Measurements from ENCODE around the gene MARVELD3.

Gene MARVELD3

DNA sequence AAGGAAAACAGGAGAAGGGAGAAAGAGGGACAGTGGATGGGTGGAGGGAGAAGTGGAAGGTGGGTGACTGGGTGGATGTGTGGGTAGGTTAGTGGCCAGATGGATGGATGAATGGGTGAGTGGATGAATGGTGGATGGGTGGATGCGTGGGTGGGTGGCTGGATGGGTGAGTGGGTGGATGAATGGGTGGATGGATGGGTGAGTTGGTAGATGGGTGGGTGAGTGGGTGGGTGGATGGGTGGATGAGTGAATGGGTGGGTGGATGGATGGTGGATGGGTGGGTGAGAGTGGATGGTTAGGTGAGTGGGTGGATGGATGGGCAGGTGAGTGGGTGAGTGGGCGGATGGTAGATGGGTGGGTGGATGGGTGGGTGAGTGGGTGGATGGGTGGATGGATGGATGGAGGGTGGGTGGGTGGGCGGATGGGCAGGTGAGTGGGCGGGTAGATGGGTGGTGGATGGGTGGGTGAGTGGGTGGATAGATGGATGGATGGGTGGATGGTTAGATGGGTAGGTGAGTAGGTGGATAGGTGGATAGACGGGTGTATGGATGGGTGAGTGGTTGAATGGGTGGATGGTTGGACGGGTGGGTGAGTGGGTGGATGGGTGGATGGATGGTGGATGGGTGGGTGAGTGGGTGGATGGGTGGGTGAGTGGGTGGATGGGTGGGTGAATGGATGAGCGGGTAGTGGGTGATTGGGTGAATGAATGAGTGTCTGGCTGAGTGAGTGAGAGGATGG is 702 bp upstream of the MARVELD3 start:
- no peak for DNase-seq

DNA sequence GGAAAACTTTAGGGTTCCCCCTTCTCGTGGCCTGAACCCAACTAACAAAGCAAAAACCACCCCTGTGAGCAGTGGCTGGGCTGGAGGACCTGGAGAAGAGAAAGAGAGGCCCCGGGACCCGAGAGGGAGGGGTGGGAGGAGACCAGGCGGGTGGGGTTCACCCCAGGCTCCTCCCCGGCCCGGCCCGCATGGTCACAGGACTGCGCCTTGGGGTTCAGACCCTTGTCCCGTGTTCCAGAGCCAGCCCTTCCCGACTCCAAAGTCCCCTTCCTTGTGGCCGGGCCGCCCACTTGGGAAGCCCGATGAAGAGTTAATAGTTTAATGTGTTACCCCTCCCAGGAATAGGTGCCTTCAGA is 852 bp downstream of the MARVELD3 start:
- no peak for DNase-seq

DNA sequence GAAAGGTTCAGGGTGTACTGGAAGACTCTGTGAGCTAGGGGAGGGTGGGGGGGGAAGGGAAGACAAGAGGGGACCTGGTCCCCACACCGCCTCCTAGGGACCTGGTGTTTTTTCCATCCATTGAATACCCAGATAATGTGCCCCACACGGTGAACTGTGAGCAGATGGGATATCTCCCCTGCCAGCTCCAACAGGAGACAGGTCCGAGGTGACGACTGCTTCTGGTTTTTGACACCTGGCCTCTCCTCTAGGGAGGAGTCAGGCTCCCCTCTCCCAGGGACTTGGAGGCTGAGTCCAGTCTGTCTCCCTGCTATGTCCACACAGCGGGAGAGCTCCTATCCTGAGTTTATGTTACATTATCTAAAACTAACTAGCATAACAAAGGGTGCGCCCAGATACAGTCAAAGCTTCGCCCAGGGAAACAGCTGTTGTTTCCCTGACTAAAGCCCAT is 1.8 kb downstream of the MARVELD3 start:
- no peak for DNase-seq

DNA sequence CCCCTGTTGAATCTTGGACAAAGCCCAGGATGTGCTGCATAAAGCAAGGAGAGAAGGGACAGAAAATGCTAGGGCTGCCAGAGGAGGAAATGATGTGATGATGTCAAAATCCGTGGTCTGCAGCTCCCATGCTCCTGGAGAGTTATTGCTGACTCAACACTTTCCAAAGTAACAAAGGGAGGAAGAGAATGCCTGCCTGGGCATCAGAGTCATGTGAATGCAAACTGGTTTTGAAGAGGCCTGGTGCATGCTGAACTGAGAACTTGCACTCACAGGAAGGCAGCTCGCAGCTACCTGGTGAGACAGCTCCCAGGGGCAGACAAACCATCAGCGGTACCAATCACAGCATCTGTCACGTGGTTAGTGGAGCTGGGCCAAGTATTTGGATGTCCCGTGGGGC is 2.8 kb downstream of the MARVELD3 start:
- peak in 1 of 2 experiments; percentile 20 for DNase-seq

DNA sequence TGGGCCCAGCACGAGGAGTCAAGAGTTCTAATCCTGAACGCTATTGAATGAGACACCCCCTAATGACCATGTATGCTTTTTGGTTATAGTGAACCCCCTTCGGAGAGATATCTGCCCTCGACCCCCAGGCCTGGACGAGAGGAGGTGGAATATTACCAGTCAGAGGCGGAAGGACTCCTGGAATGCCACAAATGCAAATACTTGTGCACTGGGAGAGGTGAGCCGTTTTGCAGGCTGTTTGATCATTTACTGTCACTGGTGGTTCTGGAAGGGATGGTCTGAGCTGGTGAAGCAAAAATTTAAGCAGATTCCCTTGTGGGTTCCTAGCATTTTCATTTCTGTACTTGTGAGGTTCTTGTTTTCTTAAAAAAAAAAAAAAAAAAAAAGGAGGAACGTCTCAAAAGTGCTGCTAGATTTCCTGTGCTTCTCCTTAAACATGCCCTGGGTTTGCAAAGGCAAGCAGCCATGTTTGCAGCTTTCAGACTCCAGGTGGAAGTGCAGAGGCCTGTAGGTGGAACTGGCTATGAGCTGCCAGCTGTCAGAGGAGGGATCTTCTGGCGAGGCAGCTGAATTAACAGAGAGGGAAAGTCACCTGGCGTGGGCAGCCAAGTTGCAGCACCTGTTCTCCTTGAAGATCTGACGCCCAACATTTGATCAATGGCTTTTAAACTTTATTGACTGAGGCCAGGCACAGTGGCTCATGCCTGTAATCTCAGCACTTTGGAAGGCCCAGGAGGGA is 3.5 kb downstream of the MARVELD3 start:
- DNase-seq: no peak

DNA sequence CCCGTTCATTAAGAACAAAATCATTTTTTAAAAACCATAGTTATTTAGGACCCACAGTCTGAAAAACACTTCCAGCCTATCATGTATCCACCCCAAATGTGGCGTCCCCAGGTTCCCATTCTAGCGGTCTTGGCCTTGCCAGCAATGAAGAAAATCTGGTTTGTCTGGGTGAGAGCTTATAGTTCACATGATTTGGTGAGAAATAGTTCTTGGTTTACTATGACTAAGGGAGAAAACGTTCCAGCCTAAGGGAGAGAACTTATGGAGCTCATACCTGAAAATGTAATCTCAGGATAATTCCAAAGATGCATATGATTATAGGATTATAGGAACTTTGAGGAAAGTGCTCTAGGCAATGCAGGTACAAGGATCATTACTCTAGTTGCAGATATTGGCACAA is 4.8 kb downstream of the MARVELD3 start:
- DNase-seq: no peak

DNA sequence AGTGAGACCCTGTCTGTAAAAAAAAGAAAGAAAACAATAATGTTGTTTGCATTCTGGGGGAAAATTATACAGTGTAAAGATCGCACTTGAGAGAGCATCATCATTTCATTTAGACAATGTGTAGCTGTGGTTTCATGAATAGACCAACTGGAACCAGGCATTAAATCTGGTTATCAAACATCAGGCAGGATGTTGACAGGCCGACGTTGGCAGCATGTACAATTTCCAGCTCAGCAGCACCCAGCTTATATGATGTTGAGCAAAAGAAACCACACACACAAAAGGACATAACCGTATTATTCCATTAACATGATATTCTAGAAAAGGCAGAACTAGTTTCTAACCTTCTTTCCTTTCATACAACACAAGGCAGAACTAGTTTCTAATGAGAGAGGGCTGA is 5.8 kb downstream of the MARVELD3 start:
- no peak for DNase-seq

DNA sequence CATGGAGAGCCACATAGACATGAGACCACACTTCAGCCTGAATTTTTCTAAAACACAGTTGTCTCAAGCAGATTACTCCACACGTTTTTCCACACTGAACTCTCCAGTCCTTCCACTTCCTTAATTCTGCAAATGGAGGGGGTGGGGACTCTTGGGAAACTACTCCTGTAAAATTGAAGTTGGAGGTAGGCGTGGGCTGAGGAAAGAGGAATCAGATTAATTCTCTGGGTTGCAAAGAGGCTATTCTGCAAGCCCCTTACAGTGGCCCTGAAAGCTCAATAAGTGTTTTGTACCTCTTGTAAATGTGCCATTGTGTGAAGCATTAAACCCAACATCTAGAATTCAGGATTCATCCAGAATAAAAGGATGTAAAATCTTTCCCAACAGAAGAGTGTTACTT is 9.6 kb downstream of the MARVELD3 start:
- no peak for DNase-seq

DNA sequence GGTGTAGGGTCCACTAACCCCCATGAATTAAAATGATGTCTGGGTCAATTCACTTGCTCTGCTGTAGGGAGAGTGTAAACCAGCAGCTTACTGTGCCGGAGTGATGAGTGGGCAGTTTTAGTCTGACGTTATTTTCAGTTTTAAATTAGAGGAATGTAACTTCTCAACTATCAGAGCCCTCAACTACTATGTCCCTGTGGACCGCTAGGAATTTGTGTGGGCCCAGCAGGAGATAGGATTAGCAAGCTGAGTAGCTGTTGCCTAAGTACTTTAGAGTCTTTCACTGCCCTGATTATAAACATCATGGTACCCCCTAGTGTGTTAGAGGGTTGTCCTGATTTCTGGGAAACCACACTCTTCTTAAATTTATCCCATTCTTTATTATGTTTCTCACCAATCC is 11.4 kb downstream of the MARVELD3 start:
- no peak for DNase-seq

DNA sequence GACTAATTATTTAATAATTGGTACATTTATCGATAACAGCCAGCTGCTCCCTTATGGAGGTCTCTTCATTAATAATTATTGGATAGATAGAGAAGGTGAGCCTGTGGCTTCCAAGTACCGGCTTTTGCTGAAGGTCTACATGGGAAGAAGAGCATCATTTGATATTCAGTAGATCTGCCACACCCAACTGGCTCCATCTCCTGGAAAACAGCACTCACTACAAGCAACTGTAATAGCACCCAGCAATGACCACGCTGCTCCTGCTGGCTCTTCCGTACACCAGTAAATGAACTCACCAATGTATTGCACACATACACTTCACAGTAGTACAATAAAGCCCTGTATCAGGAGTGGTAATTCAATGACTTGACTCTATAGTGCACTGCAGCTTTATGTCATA is 19.5 kb downstream of the MARVELD3 start:
- DNase-seq: peak; percentile 71 to 87

DNA sequence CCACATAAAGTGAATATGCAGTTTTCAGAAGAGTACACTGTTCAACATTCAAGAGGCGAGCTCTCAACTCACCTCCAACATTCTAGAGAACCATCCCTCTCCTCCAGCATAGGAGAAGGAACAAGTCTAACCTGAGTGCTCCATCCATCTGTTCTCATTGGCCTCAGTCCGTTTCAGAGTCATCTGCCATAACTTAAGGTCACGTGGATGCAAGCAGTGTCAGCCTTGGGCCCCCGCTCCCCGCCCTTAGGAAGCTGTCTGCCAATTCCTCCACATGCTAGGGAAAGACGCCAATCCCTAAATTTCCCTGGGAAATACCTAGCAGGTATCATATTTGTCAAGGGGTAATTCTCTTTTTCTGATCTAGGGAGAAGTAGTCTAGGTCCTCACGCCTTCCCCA is 21.4 kb downstream of the MARVELD3 start:
- DNase-seq: no peak

DNA sequence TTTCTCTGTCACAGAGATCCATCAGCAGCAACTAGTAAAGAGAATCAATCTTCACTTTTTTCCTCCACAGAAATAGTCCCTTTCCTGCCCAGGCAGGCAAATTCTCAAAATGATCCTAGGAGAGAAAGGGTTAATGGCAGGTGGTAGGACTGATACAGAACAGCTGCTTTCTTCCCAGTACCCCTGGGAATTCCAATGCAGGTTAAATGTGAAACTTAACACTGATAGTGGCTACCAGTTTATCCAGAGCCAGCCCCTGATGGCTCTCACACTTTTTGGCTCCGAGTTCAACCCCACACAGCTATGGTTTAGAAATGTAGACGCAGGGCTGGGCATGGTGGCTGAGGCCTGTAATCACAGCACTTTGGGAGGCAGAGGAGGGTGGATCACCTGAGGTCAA is 22.2 kb downstream of the MARVELD3 start:
- no peak for DNase-seq

DNA sequence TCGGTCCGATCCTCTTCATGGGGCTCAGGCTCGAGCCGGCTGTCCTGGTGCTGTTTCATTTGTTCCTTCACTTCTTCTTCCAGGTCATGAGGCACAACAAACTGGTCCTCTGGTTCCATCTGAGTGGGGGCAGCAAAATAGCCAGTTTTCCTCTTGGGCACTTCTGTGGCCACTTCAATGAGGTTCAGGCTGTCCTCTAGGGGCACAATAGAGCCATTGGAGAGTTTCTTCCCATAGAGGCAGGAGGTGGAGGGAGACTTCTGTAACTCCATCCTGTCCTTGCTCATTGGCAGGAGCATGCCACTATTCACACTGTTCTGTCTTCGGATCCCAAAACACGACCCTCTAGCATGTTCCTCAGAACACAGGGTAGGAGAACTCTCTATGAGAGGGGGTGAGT is 22.9 kb downstream of the MARVELD3 start:
- DNase-seq: peak in 1 of 2 experiments; percentile 17

DNA sequence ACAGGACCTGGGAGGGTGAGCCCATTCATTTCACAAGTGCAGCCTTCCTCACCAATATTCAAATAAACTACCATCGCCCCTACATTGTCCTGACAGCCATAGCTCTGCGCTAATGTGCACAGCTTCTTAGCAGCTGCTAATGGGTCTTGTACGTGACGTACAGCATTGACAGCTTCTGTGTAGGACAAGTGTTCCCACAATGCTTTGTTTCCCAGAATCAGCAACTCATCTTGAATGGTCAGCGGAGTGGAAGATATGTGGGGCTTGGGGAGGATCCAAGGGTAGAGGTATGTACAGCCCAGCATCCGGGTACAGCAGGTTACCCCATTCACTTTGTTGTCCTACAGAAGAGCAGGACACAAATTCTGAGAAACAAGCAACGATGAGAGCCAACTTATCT is 23.7 kb downstream of the MARVELD3 start:
- DNase-seq: no peak

DNA sequence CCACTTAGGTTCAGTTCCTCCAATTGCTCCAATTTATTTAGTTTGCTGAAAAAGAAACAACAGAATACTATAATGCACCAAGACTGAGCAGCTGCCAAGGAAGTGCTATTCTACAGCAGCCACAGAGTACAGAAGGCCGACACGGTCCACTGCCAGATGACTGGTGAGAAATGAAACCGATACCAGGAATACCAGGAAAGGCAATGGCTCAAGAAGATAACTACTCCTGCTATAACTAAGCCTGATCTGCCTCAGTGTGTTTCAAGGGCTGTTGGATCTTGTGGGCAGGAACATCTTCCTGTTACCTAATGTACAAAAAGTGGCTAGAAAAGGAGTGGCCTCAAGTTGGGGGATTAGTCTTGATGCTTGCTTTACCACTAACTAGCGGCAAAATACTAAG is 32.8 kb downstream of the MARVELD3 start:
- no peak for DNase-seq

DNA sequence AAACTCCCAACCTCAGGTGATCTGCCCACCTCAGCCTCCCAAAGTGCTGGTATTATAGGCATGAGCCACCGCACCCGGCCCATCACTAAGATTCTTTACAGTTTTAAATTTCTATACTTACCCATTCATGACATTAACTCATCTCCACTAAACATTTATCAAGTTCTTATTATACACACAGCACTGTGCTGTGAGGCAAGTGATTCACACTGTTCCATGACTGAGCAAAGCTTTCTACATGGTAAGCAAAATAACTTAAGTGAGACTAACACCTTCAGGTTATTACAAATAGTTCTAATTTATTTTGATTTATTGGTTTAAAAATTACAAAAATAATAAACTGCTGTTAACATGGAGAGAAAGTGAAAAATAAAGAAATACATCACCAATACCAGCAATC is 33.5 kb downstream of the MARVELD3 start:
- DNase-seq: no peak

DNA sequence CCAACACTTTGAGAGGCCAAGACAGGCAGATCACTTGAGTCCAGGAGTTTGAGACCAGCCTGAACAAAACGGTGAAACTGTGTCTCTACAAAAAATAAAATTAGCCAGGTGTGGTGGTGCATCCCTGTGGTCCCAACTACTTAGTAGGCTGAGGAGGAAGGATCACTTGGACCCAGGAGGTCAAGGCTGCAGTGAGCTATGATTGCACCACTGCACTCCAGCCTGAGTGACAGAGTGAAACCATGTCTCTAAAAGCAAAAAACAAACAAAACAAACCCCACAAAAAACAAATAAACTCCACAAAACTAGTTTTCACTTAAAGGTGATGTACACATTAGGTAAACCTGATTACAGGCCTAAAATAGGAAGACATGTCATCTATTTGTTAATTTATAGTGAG is 40.3 kb downstream of the MARVELD3 start:
- DNase-seq: no peak

DNA sequence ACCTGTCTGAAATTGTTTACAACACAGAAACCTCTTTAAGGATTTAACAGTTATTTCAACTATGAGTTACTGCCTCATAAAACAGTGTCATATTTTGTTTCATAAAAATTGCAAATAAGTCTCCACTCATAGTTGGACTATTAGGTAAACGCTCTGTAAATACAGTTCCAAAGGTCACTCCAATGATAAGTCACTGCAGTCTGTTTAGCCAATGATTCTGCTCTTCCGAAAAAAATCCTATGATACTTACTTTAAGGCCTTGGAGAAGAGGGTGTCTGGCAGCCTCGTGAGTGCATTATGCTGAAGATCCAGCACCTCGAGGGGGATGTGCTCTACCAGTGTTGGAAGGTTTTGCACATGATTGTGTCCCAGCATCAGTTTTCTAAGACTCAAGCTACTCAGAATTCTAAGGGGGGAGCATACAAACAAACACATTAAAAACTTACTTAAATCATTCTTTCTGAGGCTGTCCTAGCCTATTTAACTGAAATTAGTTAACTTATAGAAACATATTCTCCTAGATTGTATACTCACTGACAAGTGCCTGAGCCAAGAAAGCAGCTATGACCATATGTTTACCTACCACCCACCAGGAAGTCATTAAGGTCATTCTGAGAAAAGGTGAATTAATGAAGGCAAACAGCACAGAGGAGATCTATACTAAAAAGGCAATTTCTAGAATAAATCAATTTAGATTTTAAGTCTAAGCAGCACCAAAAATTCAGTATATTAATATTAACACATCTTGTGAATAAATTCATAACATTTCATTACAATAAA is 41.1 kb downstream of the MARVELD3 start:
- no peak for DNase-seq

DNA sequence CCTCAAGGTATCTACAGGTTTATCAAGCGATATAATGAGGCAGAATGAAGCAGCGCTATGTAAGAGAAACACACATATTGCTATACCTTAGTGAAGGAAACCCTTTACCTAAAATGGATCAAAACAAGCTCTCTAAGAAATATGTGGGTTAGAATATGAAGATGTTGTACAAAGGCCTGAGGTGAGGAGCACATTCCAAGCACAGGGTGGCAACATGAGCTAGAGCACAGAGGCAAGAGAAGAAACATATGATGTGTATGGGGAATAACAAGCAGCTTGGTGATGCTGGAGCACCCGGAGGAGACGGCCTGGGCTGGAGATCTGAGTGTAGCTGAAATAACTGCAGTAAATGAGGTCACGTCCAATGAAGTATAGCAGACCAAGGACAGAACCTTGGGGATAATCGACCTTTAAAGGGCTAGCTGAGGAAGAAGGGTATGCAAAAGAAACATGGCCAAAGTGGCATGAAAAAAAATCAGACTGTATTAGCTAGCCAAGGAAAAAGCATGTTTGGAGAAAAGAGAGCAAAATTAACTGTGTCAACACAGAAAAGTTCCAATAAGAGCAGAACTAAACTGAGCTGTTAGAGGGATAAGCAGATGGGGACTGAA is 44.0 kb downstream of the MARVELD3 start:
- no peak for DNase-seq

DNA sequence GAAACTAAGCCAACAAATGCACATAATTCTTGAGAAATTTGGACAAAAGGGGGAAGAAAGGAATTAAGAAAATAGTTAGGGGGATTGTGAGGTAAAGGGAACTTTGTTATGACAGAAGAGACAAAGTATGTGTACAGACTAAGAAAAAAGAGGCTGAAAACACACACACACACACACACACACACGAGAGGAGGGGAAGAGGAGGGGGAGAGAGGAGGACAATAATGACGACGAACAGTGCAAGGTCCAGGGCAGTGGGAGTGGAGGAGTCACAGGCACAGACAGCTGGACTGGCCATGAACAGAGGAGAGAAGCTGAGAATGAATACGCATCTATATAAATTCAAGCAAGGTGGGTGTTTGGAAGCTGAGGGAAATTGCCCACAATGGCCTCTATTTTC is 44.6 kb downstream of the MARVELD3 start:
- no peak for DNase-seq

DNA sequence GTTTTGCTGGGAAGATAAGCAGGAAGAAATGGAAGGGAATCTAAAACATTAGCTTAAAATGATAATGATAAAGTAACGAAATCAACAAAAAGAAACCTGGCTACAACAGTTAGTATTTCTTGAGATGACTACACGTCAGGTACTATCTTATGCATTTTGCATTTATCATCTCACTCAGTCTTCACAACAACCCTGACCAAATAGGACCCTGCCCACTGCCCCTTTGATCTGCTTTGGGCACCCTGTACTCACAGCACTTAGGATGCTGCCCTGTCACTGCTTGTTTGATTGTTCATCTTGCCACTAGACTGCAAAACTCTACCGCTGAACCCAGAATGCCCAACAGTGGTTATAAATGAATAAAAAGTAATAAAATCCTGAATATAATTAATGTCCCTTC is 45.2 kb downstream of the MARVELD3 start:
- no peak for DNase-seq

DNA sequence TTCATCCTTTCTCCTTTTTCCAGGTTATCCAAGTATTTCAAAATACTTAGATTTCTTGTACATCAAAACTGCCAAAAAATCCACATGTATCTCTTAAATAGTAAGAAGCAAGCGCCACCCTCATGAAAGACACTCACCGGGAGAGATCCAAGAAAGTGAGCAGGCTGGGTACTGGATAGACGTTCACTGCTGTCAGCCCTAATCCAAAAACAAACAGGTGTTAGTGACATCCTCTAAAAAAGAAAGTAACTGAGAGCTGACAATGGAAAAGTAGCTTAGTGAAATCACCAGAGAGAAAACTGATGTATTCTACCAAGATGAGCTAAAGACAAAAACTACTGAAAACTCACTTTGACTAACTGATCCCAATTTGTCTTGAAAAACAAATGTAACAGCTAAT is 46.1 kb downstream of the MARVELD3 start:
- DNase-seq: no peak

DNA sequence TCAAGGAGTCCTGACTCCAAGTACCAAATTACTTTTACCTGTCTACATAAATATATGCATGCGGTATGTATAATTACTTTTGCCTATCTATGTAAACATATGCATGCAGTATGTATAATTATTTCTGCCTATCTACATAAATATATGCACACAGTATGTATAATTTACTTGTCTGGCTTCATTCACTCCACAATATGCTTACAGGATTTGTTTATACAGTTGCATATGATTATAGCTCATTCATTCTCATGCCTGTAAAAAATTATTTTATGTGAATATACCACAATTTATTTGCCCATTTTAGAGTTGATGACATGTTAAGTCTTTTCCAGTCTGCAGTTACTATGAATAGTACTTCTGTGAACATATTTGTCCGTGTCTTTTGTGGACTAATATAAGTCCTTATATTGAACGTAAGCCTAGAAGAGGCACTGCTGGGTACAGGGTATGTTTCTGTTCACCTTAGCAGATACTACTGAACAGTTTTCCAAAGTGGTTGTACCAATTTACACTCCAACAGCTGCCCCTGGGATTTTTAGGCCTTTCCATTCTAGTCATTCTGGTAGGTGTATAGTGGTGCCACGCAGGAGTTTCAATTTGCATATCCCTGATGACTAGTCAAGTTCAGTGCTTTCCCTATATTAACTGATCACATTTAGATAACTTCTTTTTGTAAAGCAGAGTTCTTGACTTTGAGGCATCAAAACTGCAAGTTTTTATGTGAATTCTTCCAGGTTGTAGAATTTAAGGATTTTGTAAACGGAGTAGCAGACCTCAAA is 47.0 kb downstream of the MARVELD3 start:
- DNase-seq: no peak
